ENCODE results near the gene CHMP4A.

Gene CHMP4A

DNA sequence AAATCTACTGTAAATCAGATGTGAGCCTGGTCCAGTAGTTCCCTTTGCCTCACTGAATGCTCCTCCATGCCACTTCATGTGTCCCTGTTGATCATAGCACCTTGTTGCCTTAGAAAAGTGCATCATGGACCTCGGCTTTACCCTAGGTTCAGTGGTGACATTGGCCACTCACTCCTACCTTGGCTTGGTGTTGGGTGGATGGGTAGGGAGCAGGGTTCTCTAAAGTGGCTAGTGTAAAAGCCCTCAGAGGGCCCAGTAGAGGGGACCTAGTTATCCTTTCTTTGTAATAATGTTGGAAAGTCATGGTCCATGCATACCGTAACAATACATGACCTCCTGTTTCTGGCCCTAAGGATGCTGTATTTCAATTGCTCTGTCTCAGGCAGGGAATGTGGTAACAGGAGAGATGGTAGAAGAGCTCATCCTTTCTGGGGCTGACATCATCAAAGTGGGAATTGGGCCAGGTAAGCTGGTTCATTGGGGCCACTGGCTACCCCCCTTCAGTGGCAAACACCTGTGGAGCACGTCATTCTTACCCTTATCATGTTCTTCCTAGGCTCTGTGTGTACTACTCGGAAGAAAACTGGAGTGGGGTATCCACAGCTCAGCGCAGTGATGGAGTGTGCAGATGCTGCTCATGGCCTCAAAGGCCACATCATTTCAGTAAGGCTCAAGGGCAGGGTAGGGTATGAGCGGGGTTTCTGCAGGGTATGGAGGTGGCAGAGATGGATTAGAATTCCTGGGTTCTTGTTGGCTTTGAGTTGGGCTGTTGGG is 23.6 kb upstream of the CHMP4A start:
- DNase-seq (ENCODE audit: low spot score), result no peak
- TF ChIP-seq, protein P1, sequence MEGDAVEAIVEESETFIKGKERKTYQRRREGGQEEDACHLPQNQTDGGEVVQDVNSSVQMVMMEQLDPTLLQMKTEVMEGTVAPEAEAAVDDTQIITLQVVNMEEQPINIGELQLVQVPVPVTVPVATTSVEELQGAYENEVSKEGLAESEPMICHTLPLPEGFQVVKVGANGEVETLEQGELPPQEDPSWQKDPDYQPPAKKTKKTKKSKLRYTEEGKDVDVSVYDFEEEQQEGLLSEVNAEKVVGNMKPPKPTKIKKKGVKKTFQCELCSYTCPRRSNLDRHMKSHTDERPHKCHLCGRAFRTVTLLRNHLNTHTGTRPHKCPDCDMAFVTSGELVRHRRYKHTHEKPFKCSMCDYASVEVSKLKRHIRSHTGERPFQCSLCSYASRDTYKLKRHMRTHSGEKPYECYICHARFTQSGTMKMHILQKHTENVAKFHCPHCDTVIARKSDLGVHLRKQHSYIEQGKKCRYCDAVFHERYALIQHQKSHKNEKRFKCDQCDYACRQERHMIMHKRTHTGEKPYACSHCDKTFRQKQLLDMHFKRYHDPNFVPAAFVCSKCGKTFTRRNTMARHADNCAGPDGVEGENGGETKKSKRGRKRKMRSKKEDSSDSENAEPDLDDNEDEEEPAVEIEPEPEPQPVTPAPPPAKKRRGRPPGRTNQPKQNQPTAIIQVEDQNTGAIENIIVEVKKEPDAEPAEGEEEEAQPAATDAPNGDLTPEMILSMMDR (IDR thresholded peaks at IDR 0.05; ENCODE audit: extremely low read depth, missing control alignments), result no peak

DNA sequence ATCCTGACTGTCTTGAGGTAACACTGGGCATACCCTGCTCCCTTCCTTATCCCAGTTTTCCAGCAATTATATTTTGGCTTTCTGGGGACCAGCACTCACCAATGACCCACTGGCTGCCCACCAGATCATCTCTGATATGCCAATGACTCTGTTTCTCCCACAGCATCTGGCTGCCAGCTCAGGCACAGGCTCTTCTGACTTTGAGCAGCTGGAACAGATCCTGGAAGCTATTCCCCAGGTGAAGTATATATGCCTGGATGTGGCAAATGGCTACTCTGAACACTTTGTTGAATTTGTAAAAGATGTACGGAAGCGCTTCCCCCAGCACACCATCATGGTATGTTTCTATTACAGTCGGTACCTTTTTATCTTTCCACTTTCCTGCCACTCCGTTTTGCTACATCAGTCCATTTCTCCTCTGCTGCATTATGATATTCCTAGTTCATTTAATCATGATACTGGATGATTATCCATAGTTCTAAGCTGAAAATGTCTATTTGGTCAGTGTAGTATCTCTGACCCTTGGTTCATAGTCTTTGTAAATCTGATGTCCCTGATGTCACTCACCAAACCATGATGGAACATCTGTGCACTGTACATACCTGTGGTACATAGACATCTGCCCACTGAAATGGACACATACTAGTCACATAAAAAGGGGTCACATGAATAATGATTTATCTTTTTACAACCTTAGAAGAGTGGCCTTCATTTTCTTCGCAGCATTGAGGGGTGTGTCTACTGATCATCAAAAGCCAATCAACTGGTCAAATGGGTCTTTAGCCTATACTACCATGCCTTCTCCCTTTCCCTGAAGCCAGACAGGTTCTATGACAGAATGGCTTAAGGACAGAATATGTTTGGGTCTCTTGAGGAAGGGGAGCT is 22.8 kb upstream of the CHMP4A start:
- no peak for DNase-seq (ENCODE audit: low spot score)
- TF ChIP-seq, protein P1 (IDR thresholded peaks at IDR 0.05; ENCODE audit: extremely low read depth, missing control alignments), result no peak

DNA sequence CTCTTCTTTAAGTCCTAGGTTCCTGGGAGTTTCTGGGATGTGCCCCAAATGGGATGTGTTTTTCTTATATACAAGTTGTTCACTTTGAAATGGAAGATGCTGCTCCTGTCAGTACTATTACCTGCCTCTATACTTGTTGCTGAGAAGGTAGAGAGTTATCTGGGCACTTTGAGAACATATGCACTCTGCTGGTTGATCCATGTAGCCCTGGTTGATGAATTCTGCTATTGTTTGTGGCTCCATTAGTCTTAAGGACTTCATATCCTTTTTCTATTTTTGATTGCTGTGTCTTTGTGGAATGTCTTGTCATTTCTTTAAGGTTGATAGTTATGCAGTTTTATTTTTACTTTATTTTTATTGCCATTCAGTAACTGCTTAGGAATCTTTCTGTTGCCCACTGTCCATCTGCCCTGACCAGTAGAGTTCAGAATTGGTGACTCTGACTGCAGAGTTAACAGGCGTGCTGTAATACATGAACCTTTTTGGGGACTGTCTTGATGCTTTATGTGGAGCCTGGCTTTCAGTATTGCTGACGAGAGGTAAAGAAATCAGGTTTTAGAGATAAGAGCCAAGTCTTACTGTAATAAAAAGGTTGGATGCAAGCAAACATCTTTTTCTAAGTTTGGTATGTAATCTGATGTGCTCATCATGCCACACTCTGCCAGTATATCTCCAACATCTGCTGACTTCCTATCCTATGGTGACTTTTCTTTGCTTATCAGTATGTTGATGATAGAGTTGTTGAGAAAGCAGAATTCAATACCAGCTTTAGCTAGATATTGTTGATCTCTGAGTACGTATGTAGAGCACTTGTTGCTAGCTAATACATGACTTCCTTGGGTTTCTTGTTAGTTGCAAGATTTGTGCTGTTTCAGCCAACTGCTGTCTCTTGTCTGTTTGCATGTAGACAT is 21.1 kb upstream of the CHMP4A start:
- no peak for DNase-seq (ENCODE audit: low spot score)
- TF ChIP-seq, protein P1 (IDR thresholded peaks at IDR 0.05; ENCODE audit: extremely low read depth, missing control alignments), result no peak

DNA sequence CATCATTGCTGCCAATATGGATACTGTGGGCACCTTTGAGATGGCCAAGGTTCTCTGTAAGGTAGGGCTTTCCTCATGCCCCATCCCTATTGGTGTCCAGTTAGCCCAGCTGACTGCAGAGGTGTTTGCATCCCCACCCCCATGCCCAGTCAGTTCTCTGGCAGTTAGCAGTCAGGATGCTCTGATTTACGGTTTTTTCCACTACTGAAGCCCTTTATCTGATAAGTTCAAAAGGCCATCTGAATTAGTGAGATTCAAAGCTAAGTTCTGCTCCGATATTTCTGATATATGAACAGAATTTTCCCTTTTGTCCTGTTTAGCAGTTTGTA is 20.2 kb upstream of the CHMP4A start:
- TF ChIP-seq, protein P1 (IDR thresholded peaks at IDR 0.05; ENCODE audit: extremely low read depth, missing control alignments), result no peak
- DNase-seq (ENCODE audit: low spot score), result no peak

DNA sequence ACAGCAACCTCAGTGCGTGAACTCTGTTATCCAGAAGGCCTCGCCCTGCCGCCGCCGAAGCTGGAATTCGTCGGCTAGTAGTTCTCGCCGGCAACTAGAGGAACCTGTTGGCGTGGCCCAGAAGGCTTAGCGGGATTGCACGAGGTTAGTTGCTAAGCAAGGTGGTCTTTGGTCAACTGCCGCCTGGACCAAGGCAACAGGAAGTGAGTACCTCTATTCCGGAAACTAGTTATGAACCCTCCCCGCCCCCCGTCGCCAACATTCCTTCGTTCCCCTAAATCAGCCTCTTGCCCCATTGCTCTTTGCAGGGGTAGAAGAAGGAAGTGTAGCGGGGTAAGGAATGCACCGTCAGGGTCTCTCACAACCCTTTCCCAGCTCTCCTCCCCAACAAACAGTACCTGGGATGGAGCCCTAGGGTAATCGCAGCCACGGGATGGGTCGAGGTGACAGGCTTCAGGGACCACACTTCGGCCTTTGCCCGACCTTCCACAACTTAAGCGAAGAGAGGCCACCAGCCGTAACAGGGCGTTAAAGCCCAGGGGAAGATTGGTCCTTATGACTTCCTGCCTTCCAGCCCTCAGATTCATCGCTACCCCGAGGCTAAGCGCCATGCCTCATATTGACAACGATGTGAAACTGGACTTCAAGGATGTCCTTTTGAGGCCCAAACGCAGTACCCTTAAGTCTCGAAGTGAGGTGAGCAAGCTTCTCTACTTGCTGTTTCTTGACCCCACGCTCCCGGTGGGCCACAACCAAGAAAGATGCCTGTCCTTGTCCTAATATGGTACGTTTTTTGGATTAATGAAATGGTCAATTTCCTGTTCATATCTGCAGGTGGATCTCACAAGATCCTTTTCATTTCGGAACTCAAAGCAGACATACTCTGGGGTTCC is 19.6 kb upstream of the CHMP4A start, which contains the start of gene GMPR2:
Gene GMPR2 (plus strand): TSS at position 285 of the 893 bp plus-strand sequence. CDS start 325 bp downstream, at position 610.
- TF ChIP-seq, protein P1 (IDR thresholded peaks at IDR 0.05; ENCODE audit: extremely low read depth, missing control alignments), result no peak
- DNase-seq (ENCODE audit: low spot score), result peak; percentile 67

DNA sequence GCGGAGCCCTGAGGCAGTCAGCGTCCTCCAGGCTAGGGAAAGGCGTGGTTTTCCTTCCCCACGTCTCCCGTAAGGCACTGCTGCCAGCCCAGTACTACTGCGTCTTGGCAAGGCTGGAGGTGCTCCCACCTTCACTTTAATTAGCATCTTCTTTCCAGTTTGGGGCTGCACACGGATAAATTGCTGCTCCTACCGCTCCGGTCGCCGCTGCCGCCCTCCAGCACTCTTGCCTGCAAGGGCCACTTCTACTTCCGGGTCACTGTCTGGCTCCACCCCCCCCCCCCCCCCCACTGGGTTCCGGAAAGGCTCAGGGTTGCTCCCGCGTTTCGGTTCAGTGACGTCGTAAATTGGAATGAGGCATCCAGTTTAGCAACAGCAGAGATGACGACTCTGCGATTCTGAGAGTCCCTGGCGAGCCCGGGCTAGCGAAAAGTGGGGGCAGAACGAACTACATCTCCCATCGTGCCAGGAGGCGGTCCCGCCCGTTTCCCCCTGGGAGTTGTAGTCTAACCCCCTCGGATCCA is 18.9 kb upstream of the CHMP4A start, which contains the start of gene NEDD8:
Gene NEDD8 (minus strand): TSS at position 247 of the 524 bp plus-strand sequence. CDS start 100 bp downstream, at position 147.
- TF ChIP-seq, protein P1 (IDR thresholded peaks at IDR 0.05; ENCODE audit: extremely low read depth, missing control alignments), result no peak

More for the DNA sequence above, 18.9 kb upstream of the CHMP4A start, which contains the start of gene NEDD8:
- peak; percentile 82 for DNase-seq (ENCODE audit: low spot score)
